KMS-11 (cell line): Measurements from ENCODE around the gene TGFBR1.

Source experiments
- H2AFZ ChIP-seq: fragments of 200-600 bp; sonication (generic); 2 replicates; pipeline ENCODE4 v1.6.1; 2016; ENCODE audit warnings: antibody characterized with exemption, mixed run types, low read depth
- H3K27ac ChIP-seq: fragments of 200-600 bp; sonication (generic); 2 replicates; pipeline ENCODE4 v1.6.1; 2016; ENCODE audit warnings: mild to moderate bottlenecking, mixed run types
- H3K27me3 ChIP-seq: fragments of 200-600 bp; sonication (generic); 2 replicates; pipeline ENCODE4 v1.6.1; 2017; ENCODE audit warnings: mild to moderate bottlenecking, low read depth, mixed run types, moderate library complexity; ENCODE audit not compliant: insufficient read depth
- H3K36me3 ChIP-seq: fragments of 200-600 bp; sonication (generic); 2 replicates; pipeline ENCODE4 v1.6.1; 2017; ENCODE audit warnings: mild to moderate bottlenecking, mixed run types; ENCODE audit not compliant: insufficient read depth
- H3K4me1 ChIP-seq: fragments of 200-600 bp; sonication (generic); 2 replicates; pipeline ENCODE4 v1.6.1; 2016; ENCODE audit warnings: mild to moderate bottlenecking, low read depth, mixed run types; ENCODE audit not compliant: poor library complexity, severe bottlenecking
- H3K4me2 ChIP-seq: fragments of 200-600 bp; sonication (generic); 2 replicates; pipeline ENCODE4 v1.7.0; 2016; ENCODE audit warnings: mild to moderate bottlenecking, mixed run types
- H3K4me3 ChIP-seq: fragments of 200-600 bp; sonication (generic); IDR thresholded peaks from 2 replicates; pipeline ENCODE4 v1.6.1; 2017; ENCODE audit warnings: low read depth, low read length, mixed read lengths; ENCODE audit not compliant: insufficient read depth
- H3K79me2 ChIP-seq: fragments of 200-600 bp; sonication (generic); 2 replicates; pipeline ENCODE4 v1.6.1; 2016; ENCODE audit warnings: low read depth, mixed run types; ENCODE audit not compliant: insufficient read depth
- H3K9ac ChIP-seq: fragments of 200-600 bp; sonication (generic); 2 replicates; pipeline ENCODE4 v1.6.1; 2016; ENCODE audit warnings: mild to moderate bottlenecking, mixed run types
- H4K20me1 ChIP-seq: fragments of 200-600 bp; sonication (generic); 2 replicates; pipeline ENCODE4 v1.6.1; 2016; ENCODE audit warnings: mild to moderate bottlenecking, mixed run types; ENCODE audit not compliant: insufficient read depth
- TF ChIP-seq, protein P1 (sequence below): fragments of 200-600 bp; sonication (generic); conservative IDR thresholded peaks from 2 replicates; pipeline ENCODE4 v1.6.1; 2017; ENCODE audit warnings: low read depth, mild to moderate bottlenecking, antibody characterized with exemption, low read length, moderate library complexity, mixed read lengths

The TGFBR1 gene

GRCh38 chr9:99113414-99114048 lies 8.6 kb downstream of the TGFBR1 start:
- no peaks in the 10 kb centered on the region for H4K20me1 ChIP-seq
- H2AFZ ChIP-seq, result no peak overlapping the region
- H3K27me3 ChIP-seq, result no peaks in the 10 kb centered on the region
- H3K4me2 ChIP-seq, result no peak overlapping the region
- no peaks in the 10 kb centered on the region for H3K36me3 ChIP-seq
- peaks cover 25% of the 10 kb centered on the region; the same call in 1 of the 2 replicates for H3K79me2 ChIP-seq
- H3K9ac ChIP-seq, result no peak overlapping the region
- H3K4me1 ChIP-seq, result peaks cover 8% of the 10 kb centered on the region
- no peak overlapping the region for H3K27ac ChIP-seq
- no peak overlapping the region for H3K4me3 ChIP-seq
- TF ChIP-seq, protein P1, sequence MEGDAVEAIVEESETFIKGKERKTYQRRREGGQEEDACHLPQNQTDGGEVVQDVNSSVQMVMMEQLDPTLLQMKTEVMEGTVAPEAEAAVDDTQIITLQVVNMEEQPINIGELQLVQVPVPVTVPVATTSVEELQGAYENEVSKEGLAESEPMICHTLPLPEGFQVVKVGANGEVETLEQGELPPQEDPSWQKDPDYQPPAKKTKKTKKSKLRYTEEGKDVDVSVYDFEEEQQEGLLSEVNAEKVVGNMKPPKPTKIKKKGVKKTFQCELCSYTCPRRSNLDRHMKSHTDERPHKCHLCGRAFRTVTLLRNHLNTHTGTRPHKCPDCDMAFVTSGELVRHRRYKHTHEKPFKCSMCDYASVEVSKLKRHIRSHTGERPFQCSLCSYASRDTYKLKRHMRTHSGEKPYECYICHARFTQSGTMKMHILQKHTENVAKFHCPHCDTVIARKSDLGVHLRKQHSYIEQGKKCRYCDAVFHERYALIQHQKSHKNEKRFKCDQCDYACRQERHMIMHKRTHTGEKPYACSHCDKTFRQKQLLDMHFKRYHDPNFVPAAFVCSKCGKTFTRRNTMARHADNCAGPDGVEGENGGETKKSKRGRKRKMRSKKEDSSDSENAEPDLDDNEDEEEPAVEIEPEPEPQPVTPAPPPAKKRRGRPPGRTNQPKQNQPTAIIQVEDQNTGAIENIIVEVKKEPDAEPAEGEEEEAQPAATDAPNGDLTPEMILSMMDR, result no peak

- H3K4me1 ChIP-seq, result peaks cover 14% of the 10 kb centered on the region
- peaks cover 21% of the 10 kb centered on the region; the same call in 1 of the 2 replicates for H3K79me2 ChIP-seq
- no peaks in the 10 kb centered on the region for H4K20me1 ChIP-seq
These were observed 9.1 kb downstream of the TGFBR1 start for GRCh38 chr9:99114049-99114440.

DNA sequence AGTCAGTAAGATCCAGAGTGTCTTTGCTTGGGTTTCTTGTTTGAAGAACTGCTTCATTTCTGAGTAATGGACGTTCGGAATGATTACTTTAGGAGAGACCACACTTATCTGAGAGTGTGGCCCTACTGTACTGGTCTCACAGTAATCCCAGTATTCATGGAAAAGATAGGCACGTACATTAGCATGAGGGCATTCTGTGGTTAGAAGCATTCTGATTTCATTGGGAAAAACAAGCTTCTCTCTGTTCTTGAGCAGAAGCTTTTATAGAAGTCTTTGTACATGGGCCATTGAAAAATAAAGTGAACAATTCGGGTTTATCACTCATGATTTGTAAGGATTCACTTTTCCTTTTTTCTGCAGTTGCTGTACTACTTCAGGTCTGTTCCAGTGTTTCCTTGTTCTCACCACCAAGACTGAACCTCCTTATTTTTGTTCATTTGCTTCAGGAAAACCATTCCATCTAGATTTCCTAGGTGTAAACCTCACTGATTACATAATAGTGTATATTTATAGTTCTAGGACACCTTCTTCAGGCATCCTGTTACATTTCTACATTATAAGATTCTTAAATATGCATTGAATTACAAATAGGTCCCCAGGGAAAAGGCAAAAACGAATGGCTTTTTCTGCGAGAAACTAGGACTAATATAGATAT lies 10.1 kb downstream of the TGFBR1 start:
- Histone ChIP-seq H3K36me3 (no peaks in the 10 kb centered on the region), H3K4me1 (peaks cover 23% of the 10 kb centered on the region), H3K79me2 (peaks cover 28% of the 10 kb centered on the region; the same call in 1 of the 2 replicates)

More at GRCh38 chr9:99114049-99114440, 9.1 kb downstream of the TGFBR1 start:
- Histone ChIP-seq H3K36me3 (no peaks in the 10 kb centered on the region), H3K4me3 (no peak overlapping the region), H2AFZ (no peak overlapping the region), H3K27ac (no peak overlapping the region), H3K4me2 (no peak overlapping the region), H3K9ac (no peak overlapping the region), H3K27me3 (no peaks in the 10 kb centered on the region)
- TF ChIP-seq, protein P1, result no peak

DNA sequence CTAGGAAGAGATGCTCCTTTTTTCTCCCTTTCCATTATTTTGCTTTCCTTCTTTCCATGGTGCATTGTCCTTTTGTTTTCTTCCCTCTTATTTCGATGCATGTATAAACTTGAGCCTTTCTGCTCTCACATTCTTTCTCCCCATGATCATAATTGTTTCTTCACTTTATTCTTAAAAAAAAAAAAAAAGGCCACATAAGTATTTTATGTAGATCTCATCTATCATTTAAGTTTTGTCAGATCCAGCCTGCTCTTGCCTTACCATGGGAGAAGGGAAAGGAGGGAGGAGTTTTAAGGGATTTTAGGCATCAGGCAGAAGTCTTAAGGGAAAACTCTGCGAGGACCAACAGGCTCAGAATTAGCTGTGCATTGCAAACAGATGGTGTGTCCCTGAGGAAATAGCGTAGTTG lies 11.1 kb downstream of the TGFBR1 start:
- H3K4me3 ChIP-seq, result no peak overlapping the region
- TF ChIP-seq, protein P1, result no peak
- no peak overlapping the region for H3K27ac ChIP-seq
- no peaks in the 10 kb centered on the region for H4K20me1 ChIP-seq
- no peaks in the 10 kb centered on the region for H3K36me3 ChIP-seq
- H3K4me2 ChIP-seq, result no peak overlapping the region
- H3K4me1 ChIP-seq, result peaks cover 24% of the 10 kb centered on the region
- H3K27me3 ChIP-seq, result no peaks in the 10 kb centered on the region
- no peak overlapping the region for H2AFZ ChIP-seq
- H3K9ac ChIP-seq, result no peak overlapping the region
- H3K79me2 ChIP-seq, result peaks cover 33% of the 10 kb centered on the region; the same call in 1 of the 2 replicates

More for the DNA sequence above, 10.1 kb downstream of the TGFBR1 start:
- no peaks in the 10 kb centered on the region for H4K20me1 ChIP-seq
- H3K27ac ChIP-seq, result no peak overlapping the region
- TF ChIP-seq, protein P1, result no peak
- no peak overlapping the region for H3K4me3 ChIP-seq
- H3K4me2 ChIP-seq, result no peak overlapping the region
- no peaks in the 10 kb centered on the region for H3K27me3 ChIP-seq
- H3K9ac ChIP-seq, result no peak overlapping the region
- H2AFZ ChIP-seq, result no peak overlapping the region
